Glomerular endothelial cell (primary cell): ENCODE results near the gene CDX1. TPM values are rescaled to one million over a fixed set of nuclear protein-coding genes. Genes with fewer than 3 reads are reported as not detected.
A peak's percentile ranks its signal among the peaks of the same experiment; 100 is the strongest.

Experiments
- DNase-seq: peaks from one replicate; pipeline ENCODE4 v3.0.0-alpha.2; 2011; ENCODE audit warnings: low read depth, low spot score; ENCODE audit errors: extremely low read depth
- total RNA-seq: library from RNA; depleted of rRNA; stranded (reverse); fragments of >200 nt; gene quantifications from 2 replicates; pipeline ENCODE4 v1.2.3, GENCODE V29; 2015

The CDX1 gene
- total RNA-seq, 1 donor from 2014 or later = not detected

DNA sequence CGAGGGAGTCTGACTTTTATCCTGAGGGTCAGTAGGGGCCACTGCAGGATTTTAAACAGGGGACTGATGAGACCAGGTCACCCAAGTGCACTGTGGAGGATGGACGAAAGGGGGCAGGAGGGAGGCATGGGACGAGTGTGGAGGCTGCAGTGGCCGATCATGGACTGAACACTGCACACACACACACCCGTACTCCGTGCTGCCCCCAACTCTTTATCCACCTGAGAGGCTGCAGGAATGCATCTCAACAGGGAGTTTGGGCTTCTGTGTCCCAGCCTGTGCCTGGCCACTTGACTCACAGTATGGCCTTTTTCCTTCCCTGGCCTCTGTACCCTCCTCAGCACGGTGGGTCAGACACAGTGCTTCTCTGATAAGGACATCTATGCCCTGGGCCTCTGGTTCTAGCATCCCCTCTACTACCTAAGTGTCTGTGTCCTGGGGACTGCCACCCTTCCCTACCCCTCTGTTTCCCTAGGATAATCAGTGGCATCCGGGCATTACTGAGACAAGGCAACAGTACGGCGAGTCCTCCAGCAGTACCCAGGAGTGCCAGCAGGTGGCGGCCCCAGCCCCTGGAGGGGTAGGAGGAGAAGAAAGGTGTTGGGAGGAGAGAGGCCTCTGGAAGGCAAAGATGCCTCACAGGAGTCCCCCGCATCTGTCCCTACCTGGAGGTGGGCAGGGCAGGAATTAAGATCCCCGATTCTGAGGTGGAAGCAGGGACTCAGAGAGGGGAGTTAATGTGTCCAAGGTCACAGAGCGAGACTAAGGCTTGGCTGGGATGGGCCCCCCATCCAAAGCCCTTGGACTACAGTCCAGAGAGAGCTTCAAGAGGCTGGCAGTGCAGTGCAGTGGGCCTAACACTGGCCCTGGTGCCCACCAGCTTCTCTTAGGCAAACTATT is 5.1 kb upstream of the CDX1 start:
- peak; percentile 27 for DNase-seq

DNA sequence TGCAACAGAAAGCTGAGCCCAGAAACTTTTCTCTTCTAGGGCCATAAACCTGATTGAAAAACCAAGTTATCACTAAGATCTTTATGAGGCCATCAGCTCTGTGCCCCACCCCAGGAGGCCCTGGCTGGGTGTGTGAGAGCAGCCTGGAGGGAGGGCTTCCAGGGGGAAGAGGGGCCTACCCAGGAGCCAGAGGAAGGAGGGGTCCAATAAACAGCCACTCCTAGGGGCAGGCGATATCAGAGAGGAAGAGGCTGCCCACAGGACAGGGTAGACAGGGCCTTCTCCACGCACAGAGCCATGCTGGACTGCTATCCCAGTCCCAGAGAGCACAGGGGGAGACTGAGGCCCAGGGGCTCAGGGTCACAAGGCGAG is 4.5 kb upstream of the CDX1 start:
- no peak for DNase-seq

DNA sequence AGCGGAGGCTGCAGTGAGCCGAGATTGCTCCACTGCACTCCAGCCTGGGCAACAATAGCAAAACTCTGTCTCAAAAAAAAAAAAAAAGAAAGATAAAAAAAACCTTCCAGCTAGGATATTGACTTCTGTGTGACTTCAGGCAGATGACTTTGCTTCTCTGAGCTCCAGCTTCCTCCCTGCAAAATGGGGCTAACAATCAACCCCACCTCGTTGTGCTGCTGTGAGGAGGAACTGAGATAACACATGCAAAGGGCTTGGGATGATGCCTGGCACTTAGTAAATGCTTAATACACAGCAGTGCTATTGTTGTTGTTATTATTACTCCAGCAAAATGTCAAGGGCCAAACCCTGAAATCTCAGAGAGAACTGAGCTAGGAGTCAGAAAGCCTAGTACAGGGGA is 3.5 kb upstream of the CDX1 start:
- no peak for DNase-seq

- DNase-seq = no peak
Measured at GRCh38 chr5:150163547-150164059, 3.0 kb upstream of the CDX1 start.

GRCh38 chr5:150164211-150164980 is 2.2 kb upstream of the CDX1 start:
- no peak for DNase-seq

- no peak for DNase-seq
Measured at GRCh38 chr5:150166037-150166649, 435 bp upstream of the CDX1 start.

GRCh38 chr5:150167512-150167850 is 903 bp downstream of the CDX1 start:
- DNase-seq = no peak

GRCh38 chr5:150167908-150168307 is 1.3 kb downstream of the CDX1 start:
- no peak for DNase-seq

- DNase-seq = no peak
Measured at GRCh38 chr5:150168864-150169263, 2.3 kb downstream of the CDX1 start.

DNA sequence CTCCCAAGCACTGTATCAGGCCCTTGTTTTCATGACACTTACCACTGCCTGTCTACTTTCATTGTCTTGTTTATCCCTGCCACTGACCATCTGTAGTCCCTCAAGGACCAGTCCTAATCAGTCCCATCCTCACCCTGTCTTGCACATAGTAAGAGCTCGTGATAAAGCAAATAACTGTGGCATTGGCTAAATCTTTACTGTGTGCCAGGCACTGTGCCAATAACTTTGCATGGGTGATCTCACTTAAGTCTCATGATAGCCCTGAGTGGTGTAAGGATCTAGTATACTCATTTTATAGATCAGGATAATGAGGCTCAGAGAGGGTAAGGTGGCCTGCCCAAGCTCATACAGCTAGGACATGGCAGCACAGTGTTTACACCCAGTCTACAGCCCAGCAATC is 5.6 kb downstream of the CDX1 start:
- no peak for DNase-seq

DNA sequence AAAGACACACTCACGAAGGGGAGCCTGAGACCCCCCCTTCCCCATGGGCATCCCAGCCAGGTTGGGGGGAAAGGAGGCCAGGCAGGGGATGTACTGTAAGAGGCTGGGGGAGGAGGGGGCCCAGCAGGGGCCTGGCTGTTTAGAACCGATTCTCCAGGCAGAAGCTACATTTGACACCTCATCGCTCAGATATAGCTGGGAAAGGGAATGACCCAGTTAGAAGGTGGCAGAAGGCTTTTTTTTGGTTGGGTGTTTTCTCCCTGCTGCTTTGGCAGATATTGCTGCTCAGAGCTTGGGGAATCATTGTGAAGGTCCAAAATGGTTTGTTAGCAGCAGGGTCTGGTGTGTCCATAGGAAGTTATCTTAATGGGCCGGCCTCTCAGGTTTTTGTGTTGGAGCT is 6.0 kb downstream of the CDX1 start:
- no peak for DNase-seq

DNA sequence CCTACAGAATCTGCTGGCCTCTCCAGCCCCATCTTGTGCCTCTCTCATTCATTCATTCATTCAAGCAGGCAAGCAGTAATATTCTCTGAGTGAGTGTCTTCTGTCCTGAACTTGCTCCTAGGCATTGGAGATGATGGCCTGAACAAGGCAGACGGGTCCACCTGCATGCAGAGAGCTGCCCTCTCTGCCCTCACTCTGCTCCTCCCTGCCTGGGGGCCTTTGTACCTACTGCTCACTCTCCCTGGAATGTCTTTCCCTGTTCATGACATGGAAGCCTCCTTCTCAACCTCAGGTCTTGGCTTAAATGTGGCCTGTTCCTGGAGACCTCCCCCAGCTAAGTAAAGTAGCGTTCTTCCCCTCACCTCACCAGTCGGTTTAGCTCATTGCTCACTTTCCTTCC is 6.6 kb downstream of the CDX1 start:
- DNase-seq = no peak

- DNase-seq = no peak
Measured at GRCh38 chr5:150174285-150174684, 7.7 kb downstream of the CDX1 start.

GRCh38 chr5:150175076-150175475 is 8.5 kb downstream of the CDX1 start:
- no peak for DNase-seq

DNA sequence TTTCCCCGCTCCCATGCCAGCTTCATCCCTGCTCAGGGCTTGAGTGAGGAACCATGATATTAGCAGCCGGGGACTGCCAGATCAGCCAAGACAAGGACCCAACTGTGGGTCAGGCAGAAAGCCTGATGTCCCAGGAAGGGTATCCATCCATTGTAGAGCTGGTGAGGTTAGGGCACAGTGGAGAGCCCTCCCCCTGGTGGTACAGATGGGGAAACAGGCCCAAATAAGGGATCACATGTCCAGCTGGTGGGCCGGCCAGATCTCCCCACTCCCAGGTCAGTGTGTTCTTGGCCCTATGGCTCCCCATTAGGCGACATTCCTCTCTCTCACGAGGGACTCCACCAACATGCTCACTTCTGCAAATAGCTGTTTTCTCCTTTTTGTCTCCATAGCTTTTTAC is 9.0 kb downstream of the CDX1 start:
- no peak for DNase-seq

DNA sequence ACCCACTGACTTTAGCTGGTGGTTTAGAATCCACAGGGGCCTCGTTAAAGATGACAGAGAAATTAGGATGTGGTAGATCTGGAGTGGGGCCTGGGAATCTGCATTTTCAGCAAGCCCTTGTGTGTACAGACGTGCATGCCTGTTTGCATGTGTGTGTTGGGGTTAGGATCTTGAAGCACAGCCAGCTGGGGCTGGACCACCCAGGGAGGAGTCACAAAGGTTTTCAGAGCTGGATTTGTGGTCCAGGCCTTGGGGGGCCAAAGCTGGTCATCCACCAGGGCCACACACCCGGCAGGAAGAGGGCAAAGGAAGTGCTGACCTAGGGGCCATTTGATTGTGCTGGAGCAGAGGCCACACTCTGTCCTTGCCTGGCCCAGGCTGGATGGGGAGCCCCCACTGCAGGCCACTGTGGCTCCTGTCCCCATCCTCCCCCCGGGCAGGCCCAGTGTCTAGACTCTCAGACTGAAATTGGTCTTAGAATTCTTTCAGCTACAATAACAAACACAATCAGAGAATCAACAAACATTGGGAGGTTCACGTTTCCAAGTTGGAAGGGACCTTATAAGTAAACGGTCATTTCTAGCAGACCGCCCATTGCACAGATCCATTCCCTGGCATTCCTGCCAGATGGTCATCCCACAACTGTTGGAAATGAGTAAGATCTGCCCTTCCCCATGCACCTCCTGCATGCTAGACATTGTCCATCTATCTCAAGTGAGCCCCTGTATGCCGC is 10.3 kb downstream of the CDX1 start:
- no peak for DNase-seq

GRCh38 chr5:150177721-150178120 is 11.1 kb downstream of the CDX1 start:
- DNase-seq = no peak

DNA sequence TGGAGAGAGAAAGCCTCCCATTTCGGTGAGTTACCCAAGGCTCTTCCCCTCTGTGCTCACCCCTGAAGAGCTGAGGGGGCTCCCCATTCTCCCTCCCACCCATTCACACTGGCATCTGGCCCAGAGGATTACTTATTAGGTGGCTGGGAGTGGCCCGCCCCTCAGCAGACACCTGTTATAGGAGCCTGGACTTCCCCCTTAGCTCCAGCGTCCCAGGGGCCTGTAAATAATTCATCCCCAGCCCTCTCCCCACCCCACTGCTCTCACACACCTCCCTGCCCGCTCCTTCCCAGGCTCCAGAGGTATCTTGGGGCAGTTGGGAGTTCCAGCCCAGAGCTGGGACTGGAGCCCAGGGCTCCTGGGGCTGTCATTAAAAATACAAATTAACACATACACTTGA is 11.7 kb downstream of the CDX1 start:
- no peak for DNase-seq

- no peak for DNase-seq
Measured at GRCh38 chr5:150179019-150179620, 12.5 kb downstream of the CDX1 start.

GRCh38 chr5:150180241-150181026 is 13.9 kb downstream of the CDX1 start:
- no peak for DNase-seq
